H1 (cell line): Measurements from ENCODE around the gene FAM171A1. TPM values are rescaled to one million over a fixed set of nuclear protein-coding genes. Genes with fewer than 3 reads are reported as not detected.

Experiments
- CTCF ChIA-PET: fragments of 300-600 bp; sonication (Branson Sonifier 250); formaldehyde crosslinking; loops from one replicate; lab custom pipeline; 2021; ENCODE audit not compliant: partially characterized antibody; lab: Charles Lee
- POLR2A ChIA-PET: fragments of 300-600 bp; sonication (Branson Sonifier 250); formaldehyde crosslinking; loops from one replicate; lab custom pipeline; 2021; ENCODE audit warnings: inconsistent platforms; ENCODE audit not compliant: partially characterized antibody; lab: Charles Lee
- DNase-seq, 2 experiments: peaks; one replicate each; pipeline versions ENCODE4 v3.0.0 to v3.0.0-alpha.2; 2010 to 2022; ENCODE audit warnings: low spot score in 2 of 2, low read depth in 1 of 2, mixed read lengths in 1 of 2
- FAIRE-seq: peaks from 2 replicates; lab custom pipeline; 2011; peaks lifted over from hg19 to GRCh38; lab: Jason Lieb, UNC
- H2AFZ ChIP-seq: 2 replicates; pipeline ENCODE4 v1.8.1; 2012; ENCODE audit warnings: low read length, inconsistent platforms
- H2AK5ac ChIP-seq: 2 replicates; pipeline ENCODE4 v1.6.1; 2013; ENCODE audit warnings: low read depth, low read length
- H2BK120ac ChIP-seq: replicated peaks from 2 replicates; pipeline ENCODE3; 2013; ENCODE audit warnings: low read depth, low read length, inconsistent platforms
- H2BK12ac ChIP-seq: 2 replicates; pipeline ENCODE4 v1.6.1; 2013; ENCODE audit warnings: low read depth, low read length
- H2BK15ac ChIP-seq: 2 replicates; pipeline ENCODE4 v1.6.1; 2013; ENCODE audit warnings: low read length
- H2BK20ac ChIP-seq: 2 replicates; pipeline ENCODE4 v1.6.1; 2013; ENCODE audit warnings: low read length
- H2BK5ac ChIP-seq: 2 replicates; pipeline ENCODE4 v1.6.1; 2013; ENCODE audit warnings: low read depth, low read length
- H3K14ac ChIP-seq: 2 replicates; pipeline ENCODE4 v1.6.1; 2013; ENCODE audit warnings: inconsistent platforms; ENCODE audit not compliant: insufficient read length
- H3K18ac ChIP-seq: 2 replicates; pipeline ENCODE4 v1.6.1; 2013; ENCODE audit warnings: low read length; ENCODE audit errors: extremely low read depth
- H3K23ac ChIP-seq: 2 replicates; pipeline ENCODE4 v1.6.1; 2013; ENCODE audit warnings: inconsistent platforms; ENCODE audit not compliant: insufficient read length
- H3K23me2 ChIP-seq: 2 replicates; pipeline ENCODE4 v1.6.1; 2013; ENCODE audit warnings: low read depth, low read length
- H3K27ac ChIP-seq: 2 replicates; pipeline ENCODE4 v1.6.1; 2011; ENCODE audit warnings: low read depth, low read length, inconsistent platforms
- H3K27me3 ChIP-seq, 4 experiments: replicated peaks in 1 of 4; 1 replicate in 1 of 4; 2 replicates in 3 of 4; pipeline versions ENCODE4 v1.6.1 to v1.8.1; 2011 to 2013; ENCODE audit warnings: low read length in 3 of 4, mild to moderate bottlenecking in 3 of 4, inconsistent platforms in 2 of 4, mixed read lengths in 2 of 4, moderate library complexity in 1 of 4; ENCODE audit not compliant: control insufficient read depth in 3 of 4, insufficient read depth in 3 of 4; ENCODE audit errors: extremely low read depth in 1 of 4
- H3K36me3 ChIP-seq, 4 experiments: 2 replicates each; pipeline versions ENCODE4 v1.6.1 to v1.8.1; 2011 to 2013; ENCODE audit warnings: mild to moderate bottlenecking in 4 of 4, low read length in 3 of 4, moderate library complexity in 2 of 4, control low read depth in 1 of 4, inconsistent platforms in 1 of 4; ENCODE audit not compliant: insufficient read depth in 4 of 4, control insufficient read depth in 2 of 4
- H3K4ac ChIP-seq: replicated peaks from 2 replicates; pipeline ENCODE3; 2013; ENCODE audit warnings: low read length, low read depth, mixed read lengths, inconsistent platforms; ENCODE audit not compliant: insufficient read length
- H3K4me1 ChIP-seq, 4 experiments: replicated peaks in 1 of 4; 1 replicate in 1 of 4; 2 replicates in 3 of 4; pipeline versions ENCODE4 v1.6.1 to v1.8.1; 2011 to 2013; ENCODE audit warnings: low read length in 3 of 4, inconsistent platforms in 2 of 4, mixed read lengths in 1 of 4; ENCODE audit not compliant: insufficient read depth in 4 of 4, control insufficient read depth in 3 of 4
- H3K4me2 ChIP-seq, 2 experiments: 2 replicates each; pipeline versions ENCODE4 v1.6.1 to v1.8.1; 2011 to 2013; ENCODE audit warnings: low read depth in 2 of 2, low read length in 2 of 2, control low read depth in 1 of 2, inconsistent platforms in 1 of 2, mild to moderate bottlenecking in 1 of 2; ENCODE audit not compliant: insufficient read depth in 1 of 2
- H3K4me3 ChIP-seq, 4 experiments: fragments of 200-600, 300-600 bp in 1 of 4; sonication (generic), shearing (Covaris generic), sonication (Bioruptor Twin) in 1 of 4; 2 replicates each; pipeline versions ENCODE4 v1.5.1 to v1.8.1; 2011 to 2016; ENCODE audit warnings: low read length in 4 of 4, low read depth in 3 of 4, control low read depth in 2 of 4, inconsistent platforms in 2 of 4, mild to moderate bottlenecking in 2 of 4, mixed read lengths in 1 of 4, moderate library complexity in 1 of 4; ENCODE audit not compliant: insufficient read depth in 2 of 4; ENCODE audit errors: extremely low read depth in 1 of 4
- H3K56ac ChIP-seq: replicated peaks from 2 replicates; pipeline ENCODE3; 2013; ENCODE audit warnings: low read depth, mild to moderate bottlenecking, mixed read lengths, low read length, inconsistent platforms; ENCODE audit not compliant: insufficient read length
- H3K79me1 ChIP-seq: 2 replicates; pipeline ENCODE4 v1.6.1; 2013; ENCODE audit warnings: low read depth, low read length, control low read depth
- H3K79me2 ChIP-seq, 2 experiments: 2 replicates each; pipeline versions ENCODE4 v1.6.1 to v1.8.1; 2012 to 2013; ENCODE audit warnings: low read length in 2 of 2, mild to moderate bottlenecking in 2 of 2, inconsistent platforms in 1 of 2; ENCODE audit not compliant: insufficient read depth in 2 of 2, control insufficient read depth in 1 of 2
- H3K9ac ChIP-seq, 4 experiments: replicated peaks in 1 of 4; 1 replicate in 1 of 4; 2 replicates in 3 of 4; pipeline versions ENCODE4 v1.6.1 to v1.8.1; 2011 to 2013; ENCODE audit warnings: low read depth in 3 of 4, low read length in 3 of 4, control low read depth in 2 of 4, mild to moderate bottlenecking in 2 of 4, moderate library complexity in 2 of 4, inconsistent platforms in 1 of 4; ENCODE audit errors: extremely low read depth in 1 of 4
- H3K9me3 ChIP-seq, 2 experiments: 2 replicates each; pipeline versions ENCODE4 v1.6.1 to v1.8.1; 2012 to 2013; ENCODE audit warnings: mild to moderate bottlenecking in 2 of 2, moderate library complexity in 2 of 2, control low read depth in 1 of 2, inconsistent platforms in 1 of 2, low read depth in 1 of 2, low read length in 1 of 2, mixed read lengths in 1 of 2; ENCODE audit not compliant: insufficient read depth in 2 of 2
- H4K20me1 ChIP-seq, 2 experiments: replicated peaks in 1 of 2; 2 replicates each; pipeline versions ENCODE3 to v1.8.1; 2011 to 2013; ENCODE audit warnings: inconsistent platforms in 2 of 2, low read length in 2 of 2, mild to moderate bottlenecking in 1 of 2; ENCODE audit not compliant: insufficient read depth in 2 of 2, control insufficient read depth in 1 of 2
- H4K5ac ChIP-seq: 2 replicates; pipeline ENCODE4 v1.6.1; 2013; ENCODE audit warnings: low read length, low read depth, mixed read lengths, inconsistent platforms; ENCODE audit not compliant: insufficient read length
- H4K8ac ChIP-seq: 2 replicates; pipeline ENCODE4 v1.8.0; 2013; ENCODE audit warnings: mild to moderate bottlenecking, moderate library complexity, low read length, inconsistent platforms; ENCODE audit not compliant: insufficient read depth; ENCODE audit errors: extremely low read depth
- H4K91ac ChIP-seq: replicated peaks from 2 replicates; pipeline ENCODE3; 2013; ENCODE audit warnings: low read length, mixed read lengths, inconsistent platforms; ENCODE audit not compliant: insufficient read length
- ATF2 ChIP-seq: IDR thresholded peaks from 2 replicates; pipeline ENCODE4 v1.6.1; 2012; ENCODE audit warnings: low read length, inconsistent platforms
- CHD2 ChIP-seq: IDR thresholded peaks from 2 replicates; pipeline ENCODE4 v1.6.1; 2012; ENCODE audit warnings: low read length, improper control_type of control experiment
- GABPA ChIP-seq: IDR thresholded peaks from 2 replicates; pipeline ENCODE4 v1.6.1; 2011; ENCODE audit warnings: mild to moderate bottlenecking, low read length, moderate library complexity, borderline replicate concordance; ENCODE audit not compliant: insufficient read depth
- GTF2F1 ChIP-seq: IDR thresholded peaks from 2 replicates; pipeline ENCODE4 v1.6.1; 2012; ENCODE audit warnings: low read depth, low read length, improper control_type of control experiment, borderline replicate concordance
- JUN ChIP-seq: IDR thresholded peaks from 2 replicates; pipeline ENCODE4 v1.6.1; 2011; ENCODE audit warnings: low read depth, mild to moderate bottlenecking, improper control_type of control experiment, low read length
- NRF1 ChIP-seq: IDR thresholded peaks from 2 replicates; pipeline ENCODE4 v1.6.1; 2011; ENCODE audit warnings: mild to moderate bottlenecking, low read depth, low read length, improper control_type of control experiment
- PHF8 ChIP-seq: fragments of 200-600 bp; sonication (generic); conservative IDR thresholded peaks from 2 replicates; pipeline ENCODE4 v1.7.1; 2012; ENCODE audit warnings: low read depth, mild to moderate bottlenecking, inconsistent platforms, low read length, moderate library complexity
- POLR2AphosphoS5 ChIP-seq: IDR thresholded peaks from 2 replicates; pipeline ENCODE4 v1.6.1; 2011; ENCODE audit warnings: low read depth, low read length
- POU5F1 ChIP-seq: IDR thresholded peaks from 2 replicates; pipeline ENCODE4 v1.6.1; 2011; ENCODE audit warnings: low read depth, mild to moderate bottlenecking, low read length, moderate library complexity
- SIRT6 ChIP-seq: IDR thresholded peaks from one replicate; pipeline ENCODE4 v1.7.1; 2012; ENCODE audit warnings: low read length, inconsistent platforms
- TCF12 ChIP-seq: IDR thresholded peaks from 2 replicates; pipeline ENCODE4 v1.6.1; 2011; ENCODE audit warnings: low read depth, mild to moderate bottlenecking, low read length
- WGBS, 2 experiments: shearing (Covaris generic) in 1 of 2; methylation state at CpG; one replicate each; pipeline versions ENCODE4 v1.1.6 to v1.1.7; 2013 to 2015; ENCODE audit warnings: low lambda C conversion rate in 2 of 2, mixed read lengths in 2 of 2, inconsistent platforms in 1 of 2, low coverage in 1 of 2, missing lambda C conversion rate in 1 of 2; ENCODE audit not compliant: insufficient replicate concordance in 2 of 2, insufficient coverage in 1 of 2, insufficient read length in 1 of 2; ENCODE audit errors: extremely low coverage in 1 of 2, missing lambda C conversion rate in 1 of 2; 5-methylcytosine and 5-hydroxymethylcytosine counted together
- polyA plus RNA-seq, 7 experiments: library from polyadenylated mRNA; depleted of rRNA in 3 of 7; stranded (reverse) in 5 of 7; unstranded in 2 of 7; fragments of >200 nt in 5 of 7; fragments of 200-250 nt in 2 of 7; gene quantifications; 1 replicate in 5 of 7; 2 replicates in 1 of 7; 4 replicates in 1 of 7; pipeline versions ENCODE4 v1.2.1 to v1.2.3, GENCODE V29; 2011 to 2013; ENCODE audit warnings: missing spikeins in 2 of 7, mixed read lengths in 2 of 7
- total RNA-seq: library from RNA; stranded (reverse); fragmentation: NEBNext Ultra II Directional; extraction: Animal tissue kit (Norgen Biotek cat#: 25700); gene quantifications from 2 replicates; pipeline ENCODE4 v1.2.1, GENCODE V29; 2021

Gene FAM171A1
- total and polyA plus RNA-seq, 2 of the 8 experiments (the other 6 are each of a cell fraction or from before 2014, with no cell fraction given) = 26.6 to 42.1 TPM

DNA sequence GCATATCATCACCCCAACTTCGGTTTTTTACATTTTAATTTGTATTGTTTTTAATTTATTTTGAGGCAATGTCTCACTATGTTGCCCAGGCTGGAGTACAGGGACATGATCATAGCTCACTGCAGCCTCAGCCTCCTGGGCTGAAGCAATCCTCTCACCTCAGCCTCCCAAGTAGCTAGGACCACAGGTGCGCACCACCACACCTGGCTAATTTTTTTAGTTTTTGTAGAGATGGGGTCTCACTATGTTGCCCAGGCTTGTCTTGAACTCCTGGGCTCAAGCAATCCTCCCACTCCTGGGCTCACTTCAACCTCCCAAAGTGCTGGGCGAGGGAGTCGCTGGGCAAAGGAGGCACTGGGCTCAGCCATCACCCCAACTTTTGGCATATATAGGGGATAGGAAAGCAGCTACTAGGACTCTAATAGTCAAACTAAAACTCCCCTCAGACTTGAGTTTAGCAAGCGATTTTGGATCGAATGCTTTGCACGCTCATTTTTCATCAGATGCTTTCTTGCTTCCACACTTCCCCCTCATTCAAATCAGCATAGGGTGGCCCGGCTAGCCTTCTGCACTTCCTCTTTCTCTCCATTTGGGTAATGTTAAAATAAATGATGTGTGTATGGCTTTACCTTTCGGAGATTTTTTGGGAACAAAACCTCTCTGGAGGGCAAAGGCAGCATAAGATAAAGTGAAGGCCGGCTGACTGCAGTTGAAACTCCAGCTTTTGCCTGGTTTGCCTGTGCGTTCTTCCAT, 181.8 kb downstream of the FAM171A1 start:
- H3K27me3 ChIP-seq = no peaks in the 10 kb centered on the region
- no peak overlapping the region for H2AK5ac ChIP-seq
- H3K79me2 ChIP-seq = no peaks in the 10 kb centered on the region
- no peaks in the 10 kb centered on the region for H3K23me2 ChIP-seq
- no peak for TF ChIP-seq JUN
- TF ChIP-seq PHF8 = no peak
- TF ChIP-seq TCF12 = no peak
- TF ChIP-seq SIRT6 = no peak
- TF ChIP-seq GABPA = no peak
- TF ChIP-seq ATF2 = no peak
- no peak for TF ChIP-seq POLR2AphosphoS5
- no peak for TF ChIP-seq GTF2F1
- TF ChIP-seq NRF1 = no peak
- no peak for TF ChIP-seq CHD2
- TF ChIP-seq POU5F1 = no peak
- TF ChIP-seq, all 59 proteins: peak for 0
- Histone ChIP-seq H2BK5ac (no peak overlapping the region), H3K18ac (no peak overlapping the region), H3K9me3 (no peaks in the 10 kb centered on the region), H3K4me3 (no peak overlapping the region), H3K36me3 (no peaks in the 10 kb centered on the region), H3K4ac (no peak overlapping the region), H3K23ac (no peak overlapping the region), H2BK120ac (no peak overlapping the region), H2BK20ac (no peak overlapping the region), H3K4me1 (no peaks in the 10 kb centered on the region), H3K79me1 (no peaks in the 10 kb centered on the region), H4K20me1 (no peaks in the 10 kb centered on the region), H2BK12ac (no peak overlapping the region), H3K9ac (no peak overlapping the region), H4K91ac (no peak overlapping the region), H3K56ac (no peak overlapping the region), H2BK15ac (no peak overlapping the region), H2AFZ (no peak overlapping the region), H4K8ac (no peak overlapping the region), H3K27ac (no peak overlapping the region), H3K4me2 (no peak overlapping the region), H4K5ac (no peak overlapping the region), H3K14ac (no peak overlapping the region)
- POLR2A ChIA-PET = no interaction called here
- FAIRE-seq (no peak), DNase-seq (no peak)
- CTCF ChIA-PET = interaction anchor here (0.6 to 1.7 kb wide), 5 partner anchors 9 to 1856 kb away, joined by 3 to 6 read pairs (median 3); no protein-coding TSS in a partner anchor
- WGBS, 2 experiments = 94% methylated on average over 11 of the region's 11 CpGs; no CpG with 5 or more reads in 1 of the 2 experiments
